SK-N-SH (cell line): Measurements from ENCODE around the gene SPEM1.

Source experiments
- CTCF ChIP-seq: fragments of 200-600 bp; sonication (generic); IDR thresholded peaks from 2 replicates; pipeline ENCODE4 v1.6.1; 2017; ENCODE audit warnings: antibody characterized with exemption, mild to moderate bottlenecking, moderate library complexity
- EP300 ChIP-seq, 2 experiments: IDR thresholded peaks; 2 replicates each; pipeline versions ENCODE4 v1.4.0 to v1.6.1; 2012; ENCODE audit warnings: borderline replicate concordance in 1 of 2, low read depth in 1 of 2, low read length in 1 of 2
- EZH2phosphoT487 ChIP-seq: fragments of 200-600 bp; sonication (generic); IDR thresholded peaks from 2 replicates; pipeline ENCODE4 v1.6.1; 2017; ENCODE audit warnings: low read depth, mixed run types, mild to moderate bottlenecking, antibody characterized with exemption, moderate library complexity, borderline replicate concordance
- FOXJ3 ChIP-seq: sonication (generic); formaldehyde crosslinking; IDR thresholded peaks from 2 replicates; pipeline ENCODE4 v1.5.1; 2020; ENCODE audit warnings: mild to moderate bottlenecking, missing genetic modification reagents
- FOXM1 ChIP-seq: IDR thresholded peaks from 2 replicates; pipeline ENCODE4 v1.4.0; 2012; ENCODE audit warnings: low read depth, mild to moderate bottlenecking
- IRF3 ChIP-seq: fragments of 150-350 bp; IDR thresholded peaks from 2 replicates; pipeline ENCODE4 v1.6.1; 2016; ENCODE audit warnings: mild to moderate bottlenecking, low read depth, low read length
- JUND ChIP-seq: IDR thresholded peaks from 2 replicates; pipeline ENCODE4 v1.4.0; 2012
- POLR2AphosphoS5 ChIP-seq: IDR thresholded peaks from 2 replicates; pipeline ENCODE4 v1.6.1; 2012; ENCODE audit warnings: low read depth, low read length
- RAD21 ChIP-seq: IDR thresholded peaks from 2 replicates; pipeline ENCODE4 v1.6.1; 2012; ENCODE audit warnings: mild to moderate bottlenecking, low read length
- RCOR1 ChIP-seq: fragments of 150-350 bp; IDR thresholded peaks from 2 replicates; pipeline ENCODE4 v1.6.1; 2017; ENCODE audit warnings: antibody characterized with exemption, low read length
- RXRA ChIP-seq: IDR thresholded peaks from 2 replicates; pipeline ENCODE4 v1.4.0; 2012; ENCODE audit warnings: low read depth, mild to moderate bottlenecking, borderline replicate concordance
- SIN3A ChIP-seq: IDR thresholded peaks from 2 replicates; pipeline ENCODE4 v1.6.1; 2012; ENCODE audit warnings: low read depth, mild to moderate bottlenecking, low read length, moderate library complexity, borderline replicate concordance
- TAF1 ChIP-seq: IDR thresholded peaks from 2 replicates; pipeline ENCODE4 v1.6.1; 2012; ENCODE audit warnings: low read depth, mild to moderate bottlenecking, low read length, moderate library complexity, borderline replicate concordance
- YY1 ChIP-seq: IDR thresholded peaks from 2 replicates; pipeline ENCODE4 v1.4.0; 2012; ENCODE audit warnings: low read depth, mild to moderate bottlenecking

- TF ChIP-seq CTCF (no peak), POLR2AphosphoS5 (no peak), IRF3 (no peak), SIN3A (no peak), FOXM1 (no peak), EP300 (IDR thresholded peaks at IDR 0.05; ENCODE audit: borderline replicate concordance in 1 of 2, low read depth in 1 of 2, low read length in 1 of 2) (no peak), EZH2phosphoT487 (no peak), RCOR1 (no peak), JUND (no peak), YY1 (no peak), TAF1 (no peak), RXRA (no peak), FOXJ3 (CRISPR knock-in tag) (no peak), RAD21 (no peak)
Observed at GRCh38 chr17:7409716-7410115, 10.4 kb upstream of the SPEM1 start.
